ENCODE data around the gene SLC5A11. TPM values are rescaled to one million over a fixed set of nuclear protein-coding genes. Genes with fewer than 3 reads are reported as not detected.
"Not testable (repeated sequence)": the region's sequence is repeated elsewhere in the genome, so short reads cannot be mapped to it uniquely, and the experiment has no call there.

Gene SLC5A11
- total RNA-seq, 1 donor from 2014 or later, result not detected

- DNase-seq, result no peak
- Mint-ChIP-seq H3K4me3 (ENCODE audit: unreplicated experiment) (no peak overlapping the region), H3K27ac (ENCODE audit: unreplicated experiment) (no peak overlapping the region), H3K36me3 (ENCODE audit: unreplicated experiment) (no peaks in the 10 kb centered on the region), H3K27me3 (ENCODE audit: unreplicated experiment) (peaks cover under 1% of the 10 kb centered on the region), H3K9me3 (ENCODE audit: unreplicated experiment) (no peaks in the 10 kb centered on the region), H3K4me1 (ENCODE audit: low read depth, unreplicated experiment) (no peaks in the 10 kb centered on the region)
- TF ChIP-seq, protein P1, sequence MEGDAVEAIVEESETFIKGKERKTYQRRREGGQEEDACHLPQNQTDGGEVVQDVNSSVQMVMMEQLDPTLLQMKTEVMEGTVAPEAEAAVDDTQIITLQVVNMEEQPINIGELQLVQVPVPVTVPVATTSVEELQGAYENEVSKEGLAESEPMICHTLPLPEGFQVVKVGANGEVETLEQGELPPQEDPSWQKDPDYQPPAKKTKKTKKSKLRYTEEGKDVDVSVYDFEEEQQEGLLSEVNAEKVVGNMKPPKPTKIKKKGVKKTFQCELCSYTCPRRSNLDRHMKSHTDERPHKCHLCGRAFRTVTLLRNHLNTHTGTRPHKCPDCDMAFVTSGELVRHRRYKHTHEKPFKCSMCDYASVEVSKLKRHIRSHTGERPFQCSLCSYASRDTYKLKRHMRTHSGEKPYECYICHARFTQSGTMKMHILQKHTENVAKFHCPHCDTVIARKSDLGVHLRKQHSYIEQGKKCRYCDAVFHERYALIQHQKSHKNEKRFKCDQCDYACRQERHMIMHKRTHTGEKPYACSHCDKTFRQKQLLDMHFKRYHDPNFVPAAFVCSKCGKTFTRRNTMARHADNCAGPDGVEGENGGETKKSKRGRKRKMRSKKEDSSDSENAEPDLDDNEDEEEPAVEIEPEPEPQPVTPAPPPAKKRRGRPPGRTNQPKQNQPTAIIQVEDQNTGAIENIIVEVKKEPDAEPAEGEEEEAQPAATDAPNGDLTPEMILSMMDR (IDR thresholded peaks at IDR 0.05; ENCODE audit: partially characterized antibody, unreplicated experiment), result no peak
Measured at GRCh38 chr16:24852281-24852721, 6.5 kb downstream of the SLC5A11 start.

DNA sequence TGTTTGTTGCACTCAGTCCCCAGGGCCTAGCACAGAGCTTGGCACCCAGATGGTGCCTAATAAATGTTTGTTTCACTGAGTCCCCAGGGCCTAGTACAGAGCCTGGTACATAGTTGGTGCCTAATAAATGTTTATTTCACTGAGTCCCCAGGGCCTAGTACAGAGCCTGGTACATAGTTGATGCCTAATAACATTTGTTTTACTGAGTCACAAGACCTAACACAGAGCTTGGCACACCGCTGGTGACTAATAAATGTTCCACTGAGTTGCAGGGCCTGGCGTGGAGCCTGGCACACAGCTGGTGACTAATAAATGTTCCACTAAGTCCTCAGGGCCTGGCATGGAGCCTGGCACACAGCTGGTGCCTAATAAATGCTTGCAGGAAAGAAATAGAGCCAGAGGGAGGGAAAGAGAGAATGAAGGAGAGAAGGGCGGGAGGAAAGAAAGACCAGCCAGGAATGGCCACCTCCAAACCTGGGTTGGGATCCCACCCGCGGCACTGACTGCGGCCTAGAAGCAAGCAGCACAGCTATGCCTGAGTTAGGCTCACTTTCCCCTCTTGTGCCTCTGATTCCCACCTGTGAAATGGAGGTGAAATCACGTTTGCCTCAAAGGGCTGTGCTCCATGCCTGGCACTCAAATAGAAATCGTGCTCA lies 7.5 kb downstream of the SLC5A11 start:
- no peak for DNase-seq
- Mint-ChIP-seq H3K9me3 (ENCODE audit: unreplicated experiment) (no peaks in the 10 kb centered on the region), H3K4me3 (ENCODE audit: unreplicated experiment) (no peak overlapping the region), H3K27me3 (ENCODE audit: unreplicated experiment) (no peaks in the 10 kb centered on the region), H3K4me1 (ENCODE audit: low read depth, unreplicated experiment) (no peaks in the 10 kb centered on the region), H3K36me3 (ENCODE audit: unreplicated experiment) (no peaks in the 10 kb centered on the region), H3K27ac (ENCODE audit: unreplicated experiment) (no peak overlapping the region)
- TF ChIP-seq, protein P1 (IDR thresholded peaks at IDR 0.05; ENCODE audit: partially characterized antibody, unreplicated experiment), result no peak

DNA sequence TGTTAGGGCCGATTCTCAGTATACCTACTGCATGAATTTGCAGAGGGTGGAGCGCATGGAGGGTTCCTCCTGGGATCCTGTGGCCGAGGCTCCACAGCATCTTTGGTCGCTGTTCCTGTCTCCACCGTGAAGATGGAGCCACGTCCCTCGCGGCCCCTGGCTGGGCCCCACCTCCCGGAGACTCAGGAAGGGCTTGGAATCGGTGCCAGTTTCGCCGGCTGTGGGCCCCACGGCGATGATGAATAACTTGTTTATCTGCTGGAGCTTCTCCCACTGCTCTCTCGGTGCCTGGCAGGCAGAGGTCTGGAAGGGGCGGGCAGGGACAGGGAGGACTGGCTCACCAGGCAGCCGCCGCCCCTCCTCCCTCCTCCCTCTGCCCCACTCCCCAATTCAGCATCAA lies 8.1 kb downstream of the SLC5A11 start:
- Mint-ChIP-seq H3K9me3 (ENCODE audit: unreplicated experiment) (no peaks in the 10 kb centered on the region), H3K4me1 (ENCODE audit: low read depth, unreplicated experiment) (no peaks in the 10 kb centered on the region), H3K4me3 (ENCODE audit: unreplicated experiment) (no peak overlapping the region), H3K36me3 (ENCODE audit: unreplicated experiment) (no peaks in the 10 kb centered on the region), H3K27ac (ENCODE audit: unreplicated experiment) (no peak overlapping the region), H3K27me3 (ENCODE audit: unreplicated experiment) (no peaks in the 10 kb centered on the region)
- DNase-seq, result no peak
- TF ChIP-seq, protein P1 (IDR thresholded peaks at IDR 0.05; ENCODE audit: partially characterized antibody, unreplicated experiment), result no peak

- Mint-ChIP-seq H3K4me3 (ENCODE audit: unreplicated experiment) (no peak overlapping the region), H3K27ac (ENCODE audit: unreplicated experiment) (no peak overlapping the region), H3K4me1 (ENCODE audit: low read depth, unreplicated experiment) (no peaks in the 10 kb centered on the region), H3K9me3 (ENCODE audit: unreplicated experiment) (no peaks in the 10 kb centered on the region), H3K27me3 (ENCODE audit: unreplicated experiment) (no peaks in the 10 kb centered on the region), H3K36me3 (ENCODE audit: unreplicated experiment) (no peaks in the 10 kb centered on the region)
- no peak for DNase-seq
- TF ChIP-seq, protein P1 (IDR thresholded peaks at IDR 0.05; ENCODE audit: partially characterized antibody, unreplicated experiment), result no peak
Measured at GRCh38 chr16:24854607-24855171, 8.9 kb downstream of the SLC5A11 start.

DNA sequence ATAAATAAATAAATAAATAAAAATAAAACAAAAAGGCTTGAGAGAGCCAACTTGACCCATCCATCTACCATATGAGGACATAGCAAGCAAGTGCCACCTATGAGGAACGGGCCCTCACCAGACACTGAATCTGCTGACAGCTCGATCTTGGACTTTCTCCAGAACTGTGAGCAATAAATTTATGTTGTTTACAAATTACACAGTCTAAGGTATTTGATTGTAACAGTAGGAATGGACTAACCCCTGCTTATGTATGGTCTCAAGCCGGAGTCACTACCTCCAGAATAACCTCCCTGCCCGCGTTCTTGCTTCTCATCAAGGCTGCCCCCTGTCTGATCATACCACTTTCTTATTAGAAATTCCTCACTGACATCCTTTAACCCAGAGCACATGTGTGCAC lies 9.9 kb downstream of the SLC5A11 start:
- Mint-ChIP-seq H3K4me3 (ENCODE audit: unreplicated experiment) (no peak overlapping the region), H3K27me3 (ENCODE audit: unreplicated experiment) (no peaks in the 10 kb centered on the region), H3K9me3 (ENCODE audit: unreplicated experiment) (no peaks in the 10 kb centered on the region), H3K36me3 (ENCODE audit: unreplicated experiment) (no peaks in the 10 kb centered on the region), H3K27ac (ENCODE audit: unreplicated experiment) (no peak overlapping the region), H3K4me1 (ENCODE audit: low read depth, unreplicated experiment) (no peaks in the 10 kb centered on the region)
- TF ChIP-seq, protein P1 (IDR thresholded peaks at IDR 0.05; ENCODE audit: partially characterized antibody, unreplicated experiment), result no peak
- no peak for DNase-seq

- H3K4me3 Mint-ChIP-seq (ENCODE audit: unreplicated experiment); H3K4me1 Mint-ChIP-seq (ENCODE audit: low read depth, unreplicated experiment); H3K36me3 Mint-ChIP-seq (ENCODE audit: unreplicated experiment); DNase-seq; H3K27me3 Mint-ChIP-seq (ENCODE audit: unreplicated experiment); H3K27ac Mint-ChIP-seq (ENCODE audit: unreplicated experiment); H3K9me3 Mint-ChIP-seq (ENCODE audit: unreplicated experiment): not testable (repeated sequence)
Measured at GRCh38 chr16:24856871-24857270, 11.1 kb downstream of the SLC5A11 start.

Data from glutamatergic neuron (in vitro differentiated cells).